Loucy (cell line): ENCODE results near the gene ARHGAP26.

ENCODE experiments used
- H2AFZ ChIP-seq: fragments of 200-600 bp; sonication (generic); 2 replicates; pipeline ENCODE4 v1.6.0; 2016; ENCODE audit warnings: antibody characterized with exemption, mild to moderate bottlenecking, low read length, moderate library complexity
- H3F3A ChIP-seq: fragments of 200-600 bp; 2 replicates; pipeline ENCODE4 v1.6.0; 2016; ENCODE audit warnings: antibody characterized with exemption, low read depth, mild to moderate bottlenecking
- H3K27me3 ChIP-seq: fragments of 200-600 bp; sonication (generic); 2 replicates; pipeline ENCODE4 v1.6.1; 2014; ENCODE audit warnings: low read length, mild to moderate bottlenecking; ENCODE audit not compliant: insufficient read depth, poor library complexity, severe bottlenecking
- H3K36me3 ChIP-seq: fragments of 200-600 bp; sonication (generic); 2 replicates; pipeline ENCODE4 v1.6.1; 2016; ENCODE audit warnings: low read length; ENCODE audit not compliant: insufficient read depth
- H3K4me1 ChIP-seq: fragments of 200-600 bp; sonication (generic); 2 replicates; pipeline ENCODE4 v1.5.1; 2014; ENCODE audit warnings: low read length, mild to moderate bottlenecking; ENCODE audit not compliant: insufficient read depth, poor library complexity, severe bottlenecking
- H3K4me2 ChIP-seq: fragments of 200-600 bp; sonication (generic); 2 replicates; pipeline ENCODE4 v1.6.0; 2014; ENCODE audit warnings: antibody characterized with exemption, low read length, low read depth, mild to moderate bottlenecking; ENCODE audit not compliant: poor library complexity, severe bottlenecking
- H3K4me3 ChIP-seq: fragments of 200-600 bp; sonication (generic); 2 replicates; pipeline ENCODE4 v1.5.1; 2014; ENCODE audit warnings: low read length, mild to moderate bottlenecking, mixed read lengths; ENCODE audit not compliant: poor library complexity, severe bottlenecking
- H3K79me2 ChIP-seq: fragments of 200-600 bp; sonication (generic); 2 replicates; pipeline ENCODE4 v1.6.1; 2014; ENCODE audit warnings: low read length; ENCODE audit not compliant: insufficient read depth
- H3K9ac ChIP-seq: fragments of 200-600 bp; sonication (generic); 2 replicates; pipeline ENCODE4 v1.6.0; 2014; ENCODE audit warnings: mild to moderate bottlenecking, low read depth, low read length, moderate library complexity; ENCODE audit not compliant: poor library complexity, severe bottlenecking
- H3K9me2 ChIP-seq: fragments of 200-600 bp; sonication (generic); replicated peaks from 2 replicates; pipeline ENCODE4 v1.6.1; 2016; ENCODE audit warnings: low read depth, low read length, mixed read lengths
- H3K9me3 ChIP-seq: fragments of 200-600 bp; sonication (generic); 2 replicates; pipeline ENCODE4 v1.6.1; 2014; ENCODE audit warnings: mild to moderate bottlenecking, antibody characterized with exemption, low read length, low read depth; ENCODE audit not compliant: insufficient read depth
- H4K20me1 ChIP-seq: fragments of 200-600 bp; sonication (generic); 2 replicates; pipeline ENCODE4 v1.6.0; 2014; ENCODE audit warnings: antibody characterized with exemption, low read length, mild to moderate bottlenecking; ENCODE audit not compliant: insufficient read depth, poor library complexity, severe bottlenecking
- EZH2phosphoT487 ChIP-seq: fragments of 200-600 bp; IDR thresholded peaks from 2 replicates; pipeline ENCODE4 v1.6.1; 2018; ENCODE audit warnings: antibody characterized with exemption, mild to moderate bottlenecking, moderate library complexity, borderline replicate concordance
- TF ChIP-seq, protein P1 (sequence below): fragments of 200-600 bp; sonication (generic); conservative IDR thresholded peaks from 2 replicates; pipeline ENCODE4 v1.5.1; 2014; ENCODE audit warnings: mild to moderate bottlenecking, antibody characterized with exemption, low read length

The ARHGAP26 gene, protein sequence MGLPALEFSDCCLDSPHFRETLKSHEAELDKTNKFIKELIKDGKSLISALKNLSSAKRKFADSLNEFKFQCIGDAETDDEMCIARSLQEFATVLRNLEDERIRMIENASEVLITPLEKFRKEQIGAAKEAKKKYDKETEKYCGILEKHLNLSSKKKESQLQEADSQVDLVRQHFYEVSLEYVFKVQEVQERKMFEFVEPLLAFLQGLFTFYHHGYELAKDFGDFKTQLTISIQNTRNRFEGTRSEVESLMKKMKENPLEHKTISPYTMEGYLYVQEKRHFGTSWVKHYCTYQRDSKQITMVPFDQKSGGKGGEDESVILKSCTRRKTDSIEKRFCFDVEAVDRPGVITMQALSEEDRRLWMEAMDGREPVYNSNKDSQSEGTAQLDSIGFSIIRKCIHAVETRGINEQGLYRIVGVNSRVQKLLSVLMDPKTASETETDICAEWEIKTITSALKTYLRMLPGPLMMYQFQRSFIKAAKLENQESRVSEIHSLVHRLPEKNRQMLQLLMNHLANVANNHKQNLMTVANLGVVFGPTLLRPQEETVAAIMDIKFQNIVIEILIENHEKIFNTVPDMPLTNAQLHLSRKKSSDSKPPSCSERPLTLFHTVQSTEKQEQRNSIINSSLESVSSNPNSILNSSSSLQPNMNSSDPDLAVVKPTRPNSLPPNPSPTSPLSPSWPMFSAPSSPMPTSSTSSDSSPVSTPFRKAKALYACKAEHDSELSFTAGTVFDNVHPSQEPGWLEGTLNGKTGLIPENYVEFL

GRCh38 chr5:142769793-142770649, at the start of gene ARHGAP26:
TSS of gene ARHGAP26 (plus strand) at chr5:142770377. CDS start at chr5:142770762, 385 bp downstream.
- Histone ChIP-seq H3F3A (no peaks in the 10 kb centered on the region), H3K79me2 (peaks cover 36% of the 10 kb centered on the region)
- TF ChIP-seq, protein P1, sequence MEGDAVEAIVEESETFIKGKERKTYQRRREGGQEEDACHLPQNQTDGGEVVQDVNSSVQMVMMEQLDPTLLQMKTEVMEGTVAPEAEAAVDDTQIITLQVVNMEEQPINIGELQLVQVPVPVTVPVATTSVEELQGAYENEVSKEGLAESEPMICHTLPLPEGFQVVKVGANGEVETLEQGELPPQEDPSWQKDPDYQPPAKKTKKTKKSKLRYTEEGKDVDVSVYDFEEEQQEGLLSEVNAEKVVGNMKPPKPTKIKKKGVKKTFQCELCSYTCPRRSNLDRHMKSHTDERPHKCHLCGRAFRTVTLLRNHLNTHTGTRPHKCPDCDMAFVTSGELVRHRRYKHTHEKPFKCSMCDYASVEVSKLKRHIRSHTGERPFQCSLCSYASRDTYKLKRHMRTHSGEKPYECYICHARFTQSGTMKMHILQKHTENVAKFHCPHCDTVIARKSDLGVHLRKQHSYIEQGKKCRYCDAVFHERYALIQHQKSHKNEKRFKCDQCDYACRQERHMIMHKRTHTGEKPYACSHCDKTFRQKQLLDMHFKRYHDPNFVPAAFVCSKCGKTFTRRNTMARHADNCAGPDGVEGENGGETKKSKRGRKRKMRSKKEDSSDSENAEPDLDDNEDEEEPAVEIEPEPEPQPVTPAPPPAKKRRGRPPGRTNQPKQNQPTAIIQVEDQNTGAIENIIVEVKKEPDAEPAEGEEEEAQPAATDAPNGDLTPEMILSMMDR: no peak; the same call in 1 of the 2 replicates
- TF ChIP-seq EZH2phosphoT487: no peak

DNA sequence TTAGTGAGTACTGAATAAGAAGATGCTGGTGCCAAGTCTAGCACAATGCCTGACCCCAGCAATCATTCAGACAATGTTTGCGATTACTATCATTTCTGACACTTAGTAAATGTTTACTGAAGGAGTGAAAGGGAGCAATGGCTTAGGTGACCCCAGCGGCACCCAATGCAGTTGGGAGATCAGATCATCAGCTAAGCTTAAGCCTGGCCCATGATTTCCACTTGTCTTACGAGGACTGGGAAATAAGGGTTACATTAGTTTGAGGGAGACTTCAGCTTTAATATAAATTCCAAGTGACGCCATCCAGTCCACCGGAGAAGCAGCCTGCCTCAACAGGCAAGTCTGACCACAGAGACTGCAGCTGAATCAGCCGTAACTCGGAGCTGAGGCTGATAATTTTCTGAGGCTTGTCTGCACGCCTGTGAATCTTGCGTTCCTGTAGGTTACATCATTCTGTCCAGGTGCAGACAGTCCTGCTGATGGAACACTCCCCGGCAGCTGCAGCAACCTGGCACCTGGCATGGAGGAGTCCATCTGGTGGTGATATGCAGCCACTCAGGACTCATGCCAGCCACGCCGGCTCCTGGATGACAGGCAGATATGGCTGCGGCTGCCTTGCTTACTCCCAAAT, 49.4 kb upstream of the ARHGAP26 start:
- Histone ChIP-seq H3K79me2 (no peaks in the 10 kb centered on the region), H3F3A (no peaks in the 10 kb centered on the region), H3K36me3 (no peaks in the 10 kb centered on the region), H3K4me2 (no peak overlapping the region), H3K9me2 (no peaks in the 10 kb centered on the region), H3K4me3 (no peak overlapping the region), H3K4me1 (peaks cover 4% of the 10 kb centered on the region), H3K27me3 (no peaks in the 10 kb centered on the region), H4K20me1 (no peaks in the 10 kb centered on the region), H3K9me3 (no peaks in the 10 kb centered on the region), H2AFZ (no peak overlapping the region), H3K9ac (no peak overlapping the region)
- TF ChIP-seq EZH2phosphoT487: no peak
- TF ChIP-seq, protein P1: no peak

More at GRCh38 chr5:142769793-142770649, at the start of gene ARHGAP26:
- H3K9me2 ChIP-seq: no peaks in the 10 kb centered on the region
- H3K4me3 ChIP-seq: peak within 1 kb of the TSS; percentile 87
- H3K9me3 ChIP-seq: no peaks in the 10 kb centered on the region
- peaks cover 43% of the 10 kb centered on the region for H3K4me1 ChIP-seq
- H3K4me2 ChIP-seq: peak within 1 kb of the TSS; percentile 92
- peak within 1 kb of the TSS; percentile 97 for H2AFZ ChIP-seq
- peaks cover 27% of the 10 kb centered on the region for H4K20me1 ChIP-seq
- H3K9ac ChIP-seq: peak within 1 kb of the TSS; percentile 66
- H3K27me3 ChIP-seq: no peaks in the 10 kb centered on the region
- no peaks in the 10 kb centered on the region for H3K36me3 ChIP-seq

DNA sequence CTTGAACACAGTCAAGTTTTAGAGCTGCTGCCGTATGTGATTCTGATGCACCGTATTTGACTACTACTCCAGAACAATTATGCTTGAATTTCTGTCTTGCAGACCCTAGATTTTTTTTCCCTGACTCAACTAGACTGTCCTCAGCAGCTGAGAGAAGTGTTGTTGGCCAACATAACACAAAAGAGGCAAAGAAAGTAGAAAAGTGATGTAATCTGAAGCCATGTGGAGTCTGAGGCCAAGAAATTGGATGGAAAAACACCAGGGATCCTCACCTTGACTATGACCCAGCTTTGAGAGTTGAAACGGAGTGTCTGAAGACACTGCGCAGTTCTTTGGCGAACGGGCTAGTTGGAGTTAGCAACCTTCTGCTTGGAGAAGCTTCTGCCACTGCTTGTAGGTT, 48.0 kb upstream of the ARHGAP26 start:
- Histone ChIP-seq H3K4me1 (peaks cover 9% of the 10 kb centered on the region), H3K9me2 (no peaks in the 10 kb centered on the region), H3K9me3 (no peaks in the 10 kb centered on the region), H3K4me2 (no peak overlapping the region), H3K9ac (no peak overlapping the region), H4K20me1 (no peaks in the 10 kb centered on the region), H3K79me2 (no peaks in the 10 kb centered on the region), H3K36me3 (no peaks in the 10 kb centered on the region), H2AFZ (no peak overlapping the region), H3F3A (no peaks in the 10 kb centered on the region), H3K27me3 (no peaks in the 10 kb centered on the region), H3K4me3 (no peak overlapping the region)
- TF ChIP-seq EZH2phosphoT487: no peak
- TF ChIP-seq, protein P1: no peak
